ENCODE measurements around the gene CAMK1G. TPM values are rescaled to one million over a fixed set of nuclear protein-coding genes. Genes with fewer than 3 reads are reported as not detected.

CAMK1G gene
- total RNA-seq, 2 experiments from 2014 or later: not detected

DNA sequence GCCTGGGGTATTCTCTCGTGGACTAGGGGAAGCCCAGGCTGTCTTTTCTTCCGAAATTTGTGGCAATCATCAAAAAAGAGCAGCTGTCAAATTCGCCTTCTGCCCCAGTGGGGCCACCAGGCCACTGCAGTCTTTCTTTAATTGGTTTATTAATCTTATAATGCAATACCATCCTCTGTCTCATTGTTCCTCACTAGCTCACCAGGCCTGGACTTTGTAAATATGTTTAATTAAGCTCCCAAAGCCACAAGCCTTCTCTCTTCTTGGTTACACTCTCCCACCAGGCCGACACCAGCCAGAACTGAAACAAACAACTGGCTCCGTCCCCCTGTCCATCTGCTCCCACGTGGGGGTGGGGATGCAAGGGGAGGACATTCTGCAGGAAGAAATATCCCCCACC lies 22.0 kb upstream of the CAMK1G start:
- POLR2A ChIA-PET: no interaction called here
- CTCF ChIA-PET: interaction anchor here (0.6 to 1.5 kb wide), 2 partner anchors 34 to 187 kb away, joined by 3 read pairs; no protein-coding TSS in a partner anchor

GRCh38 chr1:209564849-209565248 lies 18.7 kb upstream of the CAMK1G start:
- CTCF ChIA-PET: interaction anchor here (1.8 kb wide), 1 partner anchor 66 kb away, joined by 4 read pairs; no protein-coding TSS in a partner anchor
- POLR2A ChIA-PET: no interaction called here

GRCh38 chr1:209565759-209566678 lies 17.5 kb upstream of the CAMK1G start:
- ChIA-PET POLR2A (no interaction called here), CTCF (interaction anchor here (0.6 to 1.8 kb wide), 14 partner anchors 8 to 760 kb away, joined by 3 to 10 read pairs (median 4); partner anchors contain the start of genes CAMK1G, G0S2 and LAMB3)

GRCh38 chr1:209567698-209568175 lies 15.8 kb upstream of the CAMK1G start:
- POLR2A ChIA-PET: no interaction called here
- CTCF ChIA-PET: interaction anchor here (0.5 to 1.7 kb wide), 5 partner anchors 9 to 641 kb away, joined by 3 to 10 read pairs (median 3); no protein-coding TSS in a partner anchor

DNA sequence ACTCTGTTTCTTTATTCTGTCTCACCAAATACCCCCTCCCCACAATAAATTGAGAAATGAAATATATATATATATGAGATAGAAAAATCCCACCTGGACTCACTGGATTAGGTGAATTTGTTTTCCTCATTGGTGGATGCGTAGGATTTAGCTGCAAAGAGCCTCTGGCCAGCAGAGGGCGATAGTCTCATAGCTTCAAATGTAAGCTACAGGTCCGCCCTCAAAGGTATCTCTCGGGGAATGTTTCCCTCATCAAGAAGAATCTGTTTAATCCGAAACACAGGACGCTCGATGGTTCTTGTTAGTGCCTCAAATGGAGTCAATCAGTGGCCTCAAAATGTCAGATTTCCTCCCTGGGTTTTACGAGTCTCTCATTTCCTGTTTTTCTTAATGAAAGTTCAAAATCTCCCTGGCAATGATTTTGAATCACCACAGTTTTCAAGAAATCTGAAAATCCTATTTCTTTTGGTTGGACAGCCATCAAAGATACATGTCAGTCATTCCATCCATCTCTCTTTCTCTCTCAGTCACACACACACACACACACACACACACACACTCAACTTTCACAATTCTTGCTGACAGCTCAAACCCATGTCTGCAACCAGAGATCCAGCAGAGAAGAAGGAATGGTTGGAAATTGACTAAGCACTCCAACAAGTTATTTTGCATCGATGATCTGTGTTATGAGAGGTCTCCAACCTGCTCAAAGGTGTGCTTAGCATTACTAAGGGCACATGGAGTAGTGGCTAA lies 13.9 kb upstream of the CAMK1G start:
- POLR2A ChIA-PET: interaction anchor here (1.0 kb wide), 1 partner anchor 167 kb away, joined by 3 read pairs; no protein-coding TSS in a partner anchor

DNA sequence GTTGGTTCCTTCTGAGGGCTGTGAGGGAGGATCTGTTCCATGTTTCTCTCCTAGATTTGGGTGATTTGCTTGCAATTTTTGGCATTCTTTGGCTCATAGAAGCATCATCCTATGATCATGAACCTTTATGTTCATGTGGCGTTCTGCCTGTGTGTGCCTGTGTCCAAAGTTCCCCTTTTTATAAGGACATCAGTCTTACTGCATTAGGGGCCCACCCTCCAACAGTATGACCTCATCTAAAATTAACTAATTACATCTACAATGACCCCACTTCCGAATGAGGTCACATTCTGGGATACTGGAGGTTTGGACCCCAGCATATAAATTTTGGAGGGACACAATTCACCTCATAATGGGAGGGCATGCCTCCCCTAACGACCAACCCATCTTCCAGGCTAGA lies 12.8 kb upstream of the CAMK1G start:
- CTCF ChIA-PET: interaction anchor here (1.0 to 2.6 kb wide), 4 partner anchors 11 to 117 kb away, joined by 3 to 13 read pairs (median 4); no protein-coding TSS in a partner anchor

More for the DNA sequence above, 13.9 kb upstream of the CAMK1G start:
- CTCF ChIA-PET: interaction anchor here (1.0 to 2.6 kb wide), 9 partner anchors 9 to 179 kb away, joined by 3 to 13 read pairs (median 4); no protein-coding TSS in a partner anchor

GRCh38 chr1:209576392-209577197 lies 6.9 kb upstream of the CAMK1G start:
- ChIA-PET POLR2A (no interaction called here), CTCF (interaction anchor here (0.9 to 2.2 kb wide), 16 partner anchors 9 to 172 kb away, joined by 3 to 11 read pairs (median 4); partner anchors contain the start of gene HSD11B1)

More for the DNA sequence above, 12.8 kb upstream of the CAMK1G start:
- POLR2A ChIA-PET: interaction anchor here (1.0 kb wide), 1 partner anchor 166 kb away, joined by 3 read pairs; no protein-coding TSS in a partner anchor

GRCh38 chr1:209577346-209577745 lies 6.2 kb upstream of the CAMK1G start:
- ChIA-PET CTCF (interaction anchor here (1.0 to 2.2 kb wide), 15 partner anchors 10 to 171 kb away, joined by 3 to 11 read pairs (median 4); partner anchors contain the start of gene HSD11B1), POLR2A (no interaction called here)

DNA sequence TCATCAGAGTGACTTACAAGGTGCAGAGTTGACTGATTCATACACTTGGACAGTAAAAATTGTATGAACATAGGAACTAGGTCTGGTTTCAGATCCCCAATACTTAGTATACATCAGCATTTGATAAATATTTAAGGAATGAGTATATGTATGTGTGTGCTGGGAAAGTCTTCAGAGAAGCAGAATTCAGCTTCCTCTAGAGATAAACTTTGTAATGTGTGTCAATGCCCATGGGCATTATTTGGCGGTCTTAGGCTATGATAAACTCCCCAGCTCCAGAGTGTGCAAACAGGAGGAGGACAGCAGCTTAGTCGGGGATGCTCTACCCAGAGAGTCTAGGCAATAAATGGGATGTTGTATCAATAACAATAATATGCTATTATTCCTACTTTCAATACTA lies 2.9 kb upstream of the CAMK1G start:
- ChIA-PET CTCF (no interaction called here), POLR2A (no interaction called here)

DNA sequence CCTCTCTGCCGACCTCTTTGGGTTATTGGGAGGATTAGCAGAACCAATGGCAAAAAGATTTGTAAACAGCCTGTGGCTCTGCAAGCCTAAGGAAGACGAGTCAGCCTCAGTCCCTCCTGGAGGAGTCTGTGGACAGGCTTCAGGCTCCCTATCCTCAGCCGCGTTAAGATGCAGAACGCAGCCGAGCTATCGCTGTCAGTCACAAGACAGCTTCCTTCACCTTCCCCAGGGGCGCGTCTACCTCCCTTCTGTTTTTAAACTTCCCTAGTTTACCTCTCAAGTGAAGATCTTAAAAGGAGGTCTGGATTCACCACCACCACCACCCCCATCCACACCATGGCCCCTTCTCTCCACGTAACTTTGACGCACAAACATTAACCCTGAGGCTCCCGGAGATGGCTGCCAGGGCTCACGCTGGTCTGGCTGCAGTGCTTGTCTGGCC lies 738 bp downstream of the CAMK1G start:
- ChIA-PET POLR2A (no interaction called here), CTCF (interaction anchor here (1.2 to 1.3 kb wide), 2 partner anchors 18 to 165 kb away, joined by 3 read pairs; no protein-coding TSS in a partner anchor)

GRCh38 chr1:209585197-209585596 lies 1.7 kb downstream of the CAMK1G start:
- ChIA-PET POLR2A (no interaction called here), CTCF (interaction anchor here (1.2 to 1.4 kb wide), 2 partner anchors 9 to 103 kb away, joined by 4 to 7 read pairs; no protein-coding TSS in a partner anchor)

- CTCF ChIA-PET: interaction anchor here (1.2 to 1.4 kb wide), 2 partner anchors 9 to 102 kb away, joined by 4 to 7 read pairs; no protein-coding TSS in a partner anchor
- POLR2A ChIA-PET: no interaction called here
These were observed 2.2 kb downstream of the CAMK1G start for GRCh38 chr1:209585672-209586071.

DNA sequence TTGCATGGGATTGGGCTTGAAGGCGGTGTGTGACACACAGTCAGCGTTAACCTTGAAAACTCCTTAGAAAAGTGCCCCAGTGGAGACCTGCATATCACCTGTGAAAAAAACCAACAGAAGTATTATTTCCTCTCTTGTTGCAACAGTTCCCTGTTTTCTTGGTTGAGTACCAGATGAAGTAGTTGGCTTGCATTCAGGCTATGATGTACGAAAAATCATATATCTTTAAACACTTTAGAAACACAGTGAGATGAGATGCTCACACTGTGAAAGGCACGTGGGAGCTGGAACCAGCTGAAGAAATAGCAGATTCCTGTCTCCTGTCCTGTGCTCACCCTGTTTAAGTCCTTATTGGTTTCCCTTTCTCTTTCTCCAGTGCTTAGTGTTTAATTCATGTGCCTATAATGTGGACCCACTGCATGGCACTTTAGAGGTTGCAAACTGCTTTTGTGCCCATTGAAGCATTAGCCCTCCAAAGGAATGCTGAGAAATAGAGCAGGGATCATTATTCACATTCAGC lies 2.8 kb downstream of the CAMK1G start:
- POLR2A ChIA-PET: no interaction called here
- CTCF ChIA-PET: interaction anchor here (1.2 to 1.4 kb wide), 2 partner anchors 10 to 102 kb away, joined by 4 to 7 read pairs; no protein-coding TSS in a partner anchor

DNA sequence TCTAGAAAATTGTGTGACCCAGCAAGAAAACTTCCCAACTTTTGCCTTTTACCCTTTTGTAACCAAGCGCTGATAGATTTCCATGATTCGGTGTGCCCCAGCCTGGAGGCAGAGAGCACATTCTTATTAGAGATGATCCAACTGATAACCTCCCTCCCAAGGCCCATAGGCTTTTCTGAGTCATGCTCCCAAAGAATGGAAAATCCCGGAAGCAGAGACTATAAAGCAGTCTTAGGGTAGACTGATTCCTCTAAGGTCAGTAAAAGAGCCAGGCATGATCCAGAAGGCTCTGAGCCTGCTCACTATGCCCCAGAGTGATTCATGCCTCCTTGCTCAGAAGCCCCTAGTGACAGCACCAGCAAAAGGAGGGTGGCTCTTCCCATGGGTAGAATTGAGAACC lies 4.3 kb downstream of the CAMK1G start:
- POLR2A ChIA-PET: no interaction called here
- CTCF ChIA-PET: interaction anchor here (0.9 kb wide), 1 partner anchor 8 kb away, joined by 3 read pairs; no protein-coding TSS in a partner anchor

GRCh38 chr1:209589440-209589839 lies 5.9 kb downstream of the CAMK1G start:
- CTCF ChIA-PET: interaction anchor here (0.6 kb wide), 1 partner anchor 13 kb away, joined by 3 read pairs; no protein-coding TSS in a partner anchor
- POLR2A ChIA-PET: no interaction called here

DNA sequence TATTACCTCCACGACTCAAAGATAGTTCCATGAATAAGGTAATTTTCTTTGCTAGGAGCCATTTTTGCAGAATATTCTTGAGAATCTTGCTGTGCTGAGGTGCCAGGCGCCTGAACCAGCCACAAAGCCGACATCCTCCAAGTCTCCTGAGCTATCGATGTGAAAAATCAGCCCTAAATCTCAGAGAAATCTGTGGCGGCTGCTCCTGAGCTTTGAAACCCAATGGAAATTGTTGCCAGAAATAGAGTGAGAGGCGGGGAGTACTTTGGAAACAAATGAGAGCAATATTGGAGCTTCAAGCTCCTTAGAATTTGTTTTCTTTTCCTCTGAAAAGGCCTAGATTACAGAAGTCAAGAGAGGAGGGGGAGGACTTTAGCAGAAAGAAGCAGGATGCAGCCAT lies 6.3 kb downstream of the CAMK1G start:
- ChIA-PET CTCF (interaction anchor here (0.6 to 1.7 kb wide), 2 partner anchors 12 to 13 kb away, joined by 3 to 5 read pairs; no protein-coding TSS in a partner anchor), POLR2A (no interaction called here)

DNA sequence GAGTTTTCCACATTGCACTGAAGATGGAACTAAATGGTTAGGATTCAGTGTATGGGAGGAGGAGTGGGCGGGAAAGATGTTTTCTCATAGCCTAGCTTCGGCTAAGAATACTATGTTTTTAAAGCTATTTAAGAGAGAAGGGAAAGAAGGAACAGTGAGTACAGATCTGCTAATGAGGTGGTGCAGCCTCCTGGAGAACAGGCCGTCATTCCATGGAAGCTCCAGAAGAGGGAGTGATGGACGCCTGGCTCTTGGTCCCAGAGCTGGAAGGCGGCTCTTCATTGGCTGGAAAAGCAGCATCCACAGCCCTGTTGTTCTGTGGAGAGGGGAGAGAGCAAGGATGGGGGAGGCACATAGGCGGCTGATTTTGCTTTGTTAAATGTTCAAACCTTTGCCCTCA lies 6.9 kb downstream of the CAMK1G start:
- ChIA-PET CTCF (interaction anchor here (1.7 kb wide), 1 partner anchor 12 kb away, joined by 5 read pairs; no protein-coding TSS in a partner anchor), POLR2A (no interaction called here)

- POLR2A ChIA-PET: no interaction called here
- CTCF ChIA-PET: interaction anchor here (2.8 kb wide), 1 partner anchor 17 kb away, joined by 9 read pairs; no protein-coding TSS in a partner anchor
These were observed 10.2 kb downstream of the CAMK1G start for GRCh38 chr1:209593747-209594146.

Measured in activated CD8-positive, alpha-beta memory T cell treated with anti-CD3 and anti-CD28 coated beads for 36 hours (primary cell).